ENCODE results near the gene OLFM1. TPM values are rescaled to one million over a fixed set of nuclear protein-coding genes. Genes with fewer than 3 reads are reported as not detected.

OLFM1 gene
- polyA plus RNA-seq, 1 donor (not counting 4 experiments of a cell fraction or from before 2014, with no cell fraction given), result 0.25 TPM

- H2AFZ ChIP-seq (ENCODE audit: control insufficient read depth, low read length), result no peak overlapping the region
- no peak overlapping the region for H3K9ac ChIP-seq (ENCODE audit: control insufficient read depth, extremely low read depth, insufficient read depth, low read length)
- DNase-seq (ENCODE audit: low read depth, low spot score) (no peak), FAIRE-seq (no peak)
- H3K79me2 ChIP-seq (ENCODE audit: control insufficient read depth, insufficient read depth, low read length), result no peaks in the 10 kb centered on the region
- H3K4me3 ChIP-seq (ENCODE audit: control insufficient read depth in 2 of 3, extremely low read depth in 1 of 3, insufficient read depth in 2 of 3, low read depth in 1 of 3, low read length in 3 of 3), result no peak overlapping the region
- no peaks in the 10 kb centered on the region for H4K20me1 ChIP-seq (ENCODE audit: control insufficient read depth, extremely low read depth, insufficient read depth, low read length)
- dilution Hi-C loops (cut with MboI; ENCODE audit: extremely low pct_ligation_motif_present, low sequenced_read_pairs), result no loop called here
- H3K4me1 ChIP-seq (ENCODE audit: control insufficient read depth, extremely low read depth, insufficient read depth, low read length), result no peaks in the 10 kb centered on the region
- H3K27ac ChIP-seq (ENCODE audit: control insufficient read depth, insufficient read depth, low read length), result no peak overlapping the region
- H3K27me3 ChIP-seq (ENCODE audit: control insufficient read depth, extremely low read depth, insufficient read depth, low read length), result peaks cover 9% of the 10 kb centered on the region
- no peaks in the 10 kb centered on the region for H3K36me3 ChIP-seq (ENCODE audit: control insufficient read depth in 2 of 2, extremely low read depth in 1 of 2, insufficient read depth in 2 of 2, low read length in 2 of 2)
- H3K9me1 ChIP-seq (ENCODE audit: control insufficient read depth, extremely low read depth, insufficient read depth, low read length), result no peaks in the 10 kb centered on the region
- TF ChIP-seq, protein P1, sequence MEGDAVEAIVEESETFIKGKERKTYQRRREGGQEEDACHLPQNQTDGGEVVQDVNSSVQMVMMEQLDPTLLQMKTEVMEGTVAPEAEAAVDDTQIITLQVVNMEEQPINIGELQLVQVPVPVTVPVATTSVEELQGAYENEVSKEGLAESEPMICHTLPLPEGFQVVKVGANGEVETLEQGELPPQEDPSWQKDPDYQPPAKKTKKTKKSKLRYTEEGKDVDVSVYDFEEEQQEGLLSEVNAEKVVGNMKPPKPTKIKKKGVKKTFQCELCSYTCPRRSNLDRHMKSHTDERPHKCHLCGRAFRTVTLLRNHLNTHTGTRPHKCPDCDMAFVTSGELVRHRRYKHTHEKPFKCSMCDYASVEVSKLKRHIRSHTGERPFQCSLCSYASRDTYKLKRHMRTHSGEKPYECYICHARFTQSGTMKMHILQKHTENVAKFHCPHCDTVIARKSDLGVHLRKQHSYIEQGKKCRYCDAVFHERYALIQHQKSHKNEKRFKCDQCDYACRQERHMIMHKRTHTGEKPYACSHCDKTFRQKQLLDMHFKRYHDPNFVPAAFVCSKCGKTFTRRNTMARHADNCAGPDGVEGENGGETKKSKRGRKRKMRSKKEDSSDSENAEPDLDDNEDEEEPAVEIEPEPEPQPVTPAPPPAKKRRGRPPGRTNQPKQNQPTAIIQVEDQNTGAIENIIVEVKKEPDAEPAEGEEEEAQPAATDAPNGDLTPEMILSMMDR (optimal IDR thresholded peaks at IDR 0.05 in 1 of 3, IDR thresholded peaks at IDR 0.05 in 1 of 3, conservative IDR thresholded peaks at IDR 0.05 in 1 of 3; ENCODE audit: extremely low read depth in 1 of 3, insufficient read depth in 2 of 3, low read length in 3 of 3), result no peak
- TF ChIP-seq EZH2 (IDR thresholded peaks at IDR 0.05; ENCODE audit: low read length), result no peak
- no peak overlapping the region for H3K4me2 ChIP-seq (ENCODE audit: control insufficient read depth, extremely low read depth, insufficient read depth, low read depth, low read length)
- no peaks in the 10 kb centered on the region for H3K9me3 ChIP-seq (ENCODE audit: control insufficient read depth, low read depth, low read length)
Measured at GRCh38 chr9:135107581-135108235, 20.2 kb downstream of the OLFM1 start.

DNA sequence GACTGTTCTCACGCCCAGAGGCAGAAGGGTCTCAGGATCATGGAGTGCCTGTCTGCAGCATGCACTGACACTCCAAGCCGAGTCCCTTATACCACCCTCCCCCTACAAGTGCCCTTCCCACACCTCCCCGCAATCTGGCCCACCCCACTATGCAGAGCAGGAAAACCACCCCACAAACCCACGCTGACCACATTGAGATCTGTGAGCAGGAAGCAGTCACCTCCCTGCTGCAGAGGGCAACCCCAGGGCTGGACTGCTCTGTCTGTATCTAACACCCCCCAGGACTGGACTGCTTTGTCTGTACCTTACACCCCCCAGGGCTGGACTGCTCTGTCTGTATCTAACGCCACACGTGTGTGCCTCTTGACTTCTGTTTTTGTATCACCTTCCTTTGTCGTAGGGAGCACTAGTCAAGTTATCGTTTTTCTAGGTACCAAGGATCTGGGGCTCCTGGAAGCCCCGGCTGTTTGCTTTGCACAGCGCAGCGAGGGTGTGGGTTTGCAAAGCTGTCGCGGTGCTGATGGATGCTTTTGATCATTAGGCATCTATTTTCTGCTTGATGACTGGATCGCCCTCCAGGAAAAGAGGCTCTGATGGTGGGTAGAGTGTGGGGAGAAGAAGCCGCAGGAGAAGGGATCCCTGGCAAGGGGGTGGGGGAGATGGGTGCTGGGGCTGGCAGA, 21.5 kb downstream of the OLFM1 start:
- Histone ChIP-seq H2AFZ (ENCODE audit: control insufficient read depth, low read length) (no peak overlapping the region), H3K9ac (ENCODE audit: control insufficient read depth, extremely low read depth, insufficient read depth, low read length) (no peak overlapping the region), H3K9me1 (ENCODE audit: control insufficient read depth, extremely low read depth, insufficient read depth, low read length) (no peaks in the 10 kb centered on the region), H3K4me3 (ENCODE audit: control insufficient read depth in 2 of 3, extremely low read depth in 1 of 3, insufficient read depth in 2 of 3, low read depth in 1 of 3, low read length in 3 of 3) (no peak overlapping the region), H4K20me1 (ENCODE audit: control insufficient read depth, extremely low read depth, insufficient read depth, low read length) (no peaks in the 10 kb centered on the region), H3K27ac (ENCODE audit: control insufficient read depth, insufficient read depth, low read length) (no peak overlapping the region), H3K4me1 (ENCODE audit: control insufficient read depth, extremely low read depth, insufficient read depth, low read length) (no peaks in the 10 kb centered on the region), H3K27me3 (ENCODE audit: control insufficient read depth, extremely low read depth, insufficient read depth, low read length) (peaks cover 7% of the 10 kb centered on the region), H3K36me3 (ENCODE audit: control insufficient read depth in 2 of 2, extremely low read depth in 1 of 2, insufficient read depth in 2 of 2, low read length in 2 of 2) (no peaks in the 10 kb centered on the region), H3K9me3 (ENCODE audit: control insufficient read depth, low read depth, low read length) (no peaks in the 10 kb centered on the region), H3K4me2 (ENCODE audit: control insufficient read depth, extremely low read depth, insufficient read depth, low read depth, low read length) (no peak overlapping the region), H3K79me2 (ENCODE audit: control insufficient read depth, insufficient read depth, low read length) (no peaks in the 10 kb centered on the region)
- no peak for TF ChIP-seq EZH2 (IDR thresholded peaks at IDR 0.05; ENCODE audit: low read length)
- TF ChIP-seq, protein P1 (optimal IDR thresholded peaks at IDR 0.05 in 1 of 3, IDR thresholded peaks at IDR 0.05 in 1 of 3, conservative IDR thresholded peaks at IDR 0.05 in 1 of 3; ENCODE audit: extremely low read depth in 1 of 3, insufficient read depth in 2 of 3, low read length in 3 of 3), result no peak
- dilution Hi-C loops (cut with MboI; ENCODE audit: extremely low pct_ligation_motif_present, low sequenced_read_pairs), result no loop called here
- DNase-seq (ENCODE audit: low read depth, low spot score), result no peak
- FAIRE-seq, result no peak

All from keratinocyte (primary cell).